ENCODE data around the gene PRPF8. TPM values are rescaled to one million over a fixed set of nuclear protein-coding genes. Genes with fewer than 3 reads are reported as not detected.

Gene PRPF8
- total RNA-seq, 4 donors from 2014 or later, result 186 to 341 (median 220) TPM

- Histone ChIP-seq H3K36me3 (peaks cover 72% of the 10 kb centered on the region), H3K27me3 (no peaks in the 10 kb centered on the region), H3K27ac (peak overlapping the region; percentile 94), H3K4me1 (peaks cover 50% of the 10 kb centered on the region), H3K9me3 (no peaks in the 10 kb centered on the region), H3K4me3 (peak overlapping the region; percentile 35)
- DNase-seq (ENCODE audit: low spot score in 2 of 2), result peak; percentile 90 to 95
- TF ChIP-seq EP300 (IDR thresholded peaks at IDR 0.05), result no peak
- peak in 2 of 3 donors; percentile 27 to 69 for TF ChIP-seq POLR2AphosphoS5 (IDR thresholded peaks at IDR 0.05)
- peak in 1 of 2 donors; percentile 50 for TF ChIP-seq POLR2A (IDR thresholded peaks at IDR 0.05)
- no peak for TF ChIP-seq CTCF (IDR thresholded peaks at IDR 0.05)
- 53% methylated on average over 3 of the region's 40 CpGs for WGBS
Observed at GRCh38 chr17:1730326-1731193, 45.9 kb upstream of the PRPF8 start.

- peak overlapping the region; percentile 94 for H3K27ac ChIP-seq
- H3K4me3 ChIP-seq, result peak overlapping the region; percentile 35
Observed at GRCh38 chr17:1729966-1730325, 45.3 kb upstream of the PRPF8 start.

GRCh38 chr17:1727876-1728630, 43.4 kb upstream of the PRPF8 start:
- H3K36me3 ChIP-seq, result peaks cover 49% of the 10 kb centered on the region
- peaks cover 70% of the 10 kb centered on the region for H3K4me1 ChIP-seq
- TF ChIP-seq EP300 (IDR thresholded peaks at IDR 0.05) (no peak), POLR2A (IDR thresholded peaks at IDR 0.05) (no peak), POLR2AphosphoS5 (IDR thresholded peaks at IDR 0.05) (no peak), CTCF (IDR thresholded peaks at IDR 0.05) (no peak)
- H3K9me3 ChIP-seq, result no peaks in the 10 kb centered on the region
- H3K27ac ChIP-seq, result no peak overlapping the region
- H3K4me3 ChIP-seq, result no peak overlapping the region
- 84% methylated on average over 24 of the region's 28 CpGs for WGBS
- no peak for DNase-seq (ENCODE audit: low spot score in 2 of 2)
- no peaks in the 10 kb centered on the region for H3K27me3 ChIP-seq

More at GRCh38 chr17:1729966-1730325, 45.3 kb upstream of the PRPF8 start:
- H3K4me1 ChIP-seq, result peaks cover 56% of the 10 kb centered on the region
- WGBS, result 35% methylated on average over 13 of the region's 15 CpGs
- TF ChIP-seq POLR2AphosphoS5 (IDR thresholded peaks at IDR 0.05), result no peak
- no peak for TF ChIP-seq EP300 (IDR thresholded peaks at IDR 0.05)
- peak in 1 of 2 donors; percentile 64 for DNase-seq (ENCODE audit: low spot score in 2 of 2)
- H3K9me3 ChIP-seq, result no peaks in the 10 kb centered on the region
- no peaks in the 10 kb centered on the region for H3K27me3 ChIP-seq
- H3K36me3 ChIP-seq, result peaks cover 66% of the 10 kb centered on the region

DNA sequence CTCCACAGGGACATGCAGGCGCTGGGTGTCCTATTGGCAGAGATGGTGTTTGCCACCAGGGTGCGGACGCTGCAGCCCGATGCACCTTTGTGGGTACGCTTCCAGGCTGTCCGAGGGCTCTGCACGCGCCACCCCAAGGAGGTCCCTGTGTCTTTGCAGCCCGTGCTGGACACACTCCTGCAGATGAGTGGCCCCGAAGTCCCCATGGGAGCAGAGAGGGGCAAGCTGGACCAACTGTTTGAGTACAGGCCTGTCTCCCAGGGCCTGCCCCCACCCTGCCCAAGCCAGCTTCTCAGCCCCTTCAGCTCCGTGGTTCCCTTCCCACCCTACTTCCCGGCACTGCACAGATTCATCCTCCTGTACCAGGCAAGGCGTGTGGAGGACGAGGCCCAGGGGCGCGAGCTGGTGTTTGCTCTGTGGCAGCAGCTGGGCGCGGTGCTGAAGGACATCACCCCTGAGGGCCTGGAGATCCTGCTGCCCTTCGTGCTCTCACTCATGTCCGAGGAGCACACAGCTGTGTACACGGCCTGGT, 42.7 kb upstream of the PRPF8 start:
- Histone ChIP-seq H3K4me3 (no peak overlapping the region), H3K27me3 (no peaks in the 10 kb centered on the region), H3K9me3 (no peaks in the 10 kb centered on the region), H3K36me3 (peaks cover 42% of the 10 kb centered on the region), H3K4me1 (peaks cover 78% of the 10 kb centered on the region), H3K27ac (no peak overlapping the region)
- WGBS, result 100% methylated on average over 5 of the region's 21 CpGs
- no peak for TF ChIP-seq EP300 (IDR thresholded peaks at IDR 0.05)
- no peak for TF ChIP-seq POLR2AphosphoS5 (IDR thresholded peaks at IDR 0.05)
- TF ChIP-seq POLR2A (IDR thresholded peaks at IDR 0.05), result no peak
- TF ChIP-seq CTCF (IDR thresholded peaks at IDR 0.05), result no peak
- DNase-seq (ENCODE audit: low spot score in 2 of 2), result no peak

- Histone ChIP-seq H3K4me3 (peak overlapping the region; percentile 3), H3K27me3 (no peaks in the 10 kb centered on the region), H3K4me1 (peaks cover 82% of the 10 kb centered on the region), H3K27ac (no peak overlapping the region), H3K36me3 (peaks cover 40% of the 10 kb centered on the region), H3K9me3 (no peaks in the 10 kb centered on the region)
- DNase-seq (ENCODE audit: low spot score in 2 of 2), result no peak
- 83% methylated on average over 9 of the region's 18 CpGs for WGBS
- TF ChIP-seq CTCF (IDR thresholded peaks at IDR 0.05), result no peak
- TF ChIP-seq POLR2A (IDR thresholded peaks at IDR 0.05), result no peak
- TF ChIP-seq EP300 (IDR thresholded peaks at IDR 0.05), result no peak
- TF ChIP-seq POLR2AphosphoS5 (IDR thresholded peaks at IDR 0.05), result no peak
Observed at GRCh38 chr17:1726626-1727257, 42.1 kb upstream of the PRPF8 start.
